HG02943 (cell line): Measurements from ENCODE around the gene PEAK3.

Source experiments
- ATAC-seq: cut with Tn5 transposase; IDR thresholded peaks from one replicate; pipeline ENCODE4 v1.9.1; 2021; ENCODE audit warnings: mild to moderate bottlenecking, low read depth, moderate library complexity; ENCODE audit not compliant: unreplicated experiment

PEAK3 gene

GRCh38 chr19:2274185-2274711 lies 7.7 kb downstream of the PEAK3 start:
- no peak for ATAC-seq

GRCh38 chr19:2273356-2274184 lies 8.4 kb downstream of the PEAK3 start:
- ATAC-seq: no peak

DNA sequence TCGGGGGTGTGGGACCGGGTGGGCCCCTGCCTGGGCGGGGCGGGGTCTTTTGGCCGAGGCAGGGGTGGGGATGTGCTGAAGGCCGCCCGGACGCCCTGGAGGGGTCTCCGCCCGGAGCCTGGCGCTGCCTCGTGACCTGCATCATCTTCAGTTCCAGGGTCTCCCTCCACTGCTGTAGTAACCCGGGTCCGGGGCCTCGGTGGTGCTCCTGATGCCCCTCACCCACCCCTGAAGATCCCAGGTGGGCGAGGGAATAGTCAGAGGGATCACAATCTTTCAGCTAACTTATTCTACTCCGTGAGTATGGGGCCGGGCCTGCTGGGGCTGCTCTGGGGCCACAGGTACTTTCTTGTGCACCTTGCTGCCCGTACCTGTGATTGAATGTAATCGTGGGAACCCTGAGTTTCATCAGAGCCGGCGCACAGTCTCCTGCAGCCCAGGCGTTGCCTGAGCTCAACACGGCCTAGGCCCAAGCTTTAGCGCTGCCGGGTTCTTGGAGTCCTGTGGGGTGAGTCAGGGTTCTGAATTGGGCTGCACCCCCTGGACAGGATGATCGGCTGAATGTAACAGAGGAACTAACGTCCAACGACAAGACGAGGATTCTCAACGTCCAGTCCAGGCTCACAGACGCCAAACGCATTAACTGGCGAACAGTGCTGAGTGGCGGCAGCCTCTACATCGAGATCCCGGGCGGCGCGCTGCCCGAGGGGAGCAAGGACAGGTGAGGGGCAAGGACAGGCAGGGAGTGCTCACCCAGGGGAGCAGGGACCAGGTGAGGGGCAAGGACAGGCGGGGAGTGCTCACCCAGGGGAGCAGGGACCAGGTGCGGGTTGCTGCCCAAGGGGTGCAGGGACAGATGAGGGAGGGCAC lies 10.5 kb downstream of the PEAK3 start:
- no peak for ATAC-seq

- ATAC-seq: no peak
Observed at GRCh38 chr19:2270423-2271233, 11.3 kb downstream of the PEAK3 start.

DNA sequence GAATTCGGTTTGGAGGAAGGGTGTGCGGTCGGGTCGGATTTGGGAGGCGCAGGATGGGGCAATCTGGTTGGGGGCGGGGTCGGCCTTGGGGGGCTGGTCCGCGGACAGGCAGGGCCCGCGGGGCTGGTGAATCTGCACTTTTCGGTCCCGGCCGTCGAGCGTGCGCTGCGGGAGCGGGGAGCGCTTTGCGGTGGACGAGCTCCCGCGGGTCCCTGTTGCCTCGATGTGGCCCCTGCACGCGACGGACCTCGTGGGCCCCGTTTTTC lies 11.9 kb downstream of the PEAK3 start:
- ATAC-seq: no peak

GRCh38 chr19:2269244-2270156 lies 12.5 kb downstream of the PEAK3 start:
- ATAC-seq: peak; percentile 55

GRCh38 chr19:2268861-2269243 lies 13.1 kb downstream of the PEAK3 start:
- no peak for ATAC-seq

GRCh38 chr19:2268480-2268830 lies 13.5 kb downstream of the PEAK3 start:
- no peak for ATAC-seq

DNA sequence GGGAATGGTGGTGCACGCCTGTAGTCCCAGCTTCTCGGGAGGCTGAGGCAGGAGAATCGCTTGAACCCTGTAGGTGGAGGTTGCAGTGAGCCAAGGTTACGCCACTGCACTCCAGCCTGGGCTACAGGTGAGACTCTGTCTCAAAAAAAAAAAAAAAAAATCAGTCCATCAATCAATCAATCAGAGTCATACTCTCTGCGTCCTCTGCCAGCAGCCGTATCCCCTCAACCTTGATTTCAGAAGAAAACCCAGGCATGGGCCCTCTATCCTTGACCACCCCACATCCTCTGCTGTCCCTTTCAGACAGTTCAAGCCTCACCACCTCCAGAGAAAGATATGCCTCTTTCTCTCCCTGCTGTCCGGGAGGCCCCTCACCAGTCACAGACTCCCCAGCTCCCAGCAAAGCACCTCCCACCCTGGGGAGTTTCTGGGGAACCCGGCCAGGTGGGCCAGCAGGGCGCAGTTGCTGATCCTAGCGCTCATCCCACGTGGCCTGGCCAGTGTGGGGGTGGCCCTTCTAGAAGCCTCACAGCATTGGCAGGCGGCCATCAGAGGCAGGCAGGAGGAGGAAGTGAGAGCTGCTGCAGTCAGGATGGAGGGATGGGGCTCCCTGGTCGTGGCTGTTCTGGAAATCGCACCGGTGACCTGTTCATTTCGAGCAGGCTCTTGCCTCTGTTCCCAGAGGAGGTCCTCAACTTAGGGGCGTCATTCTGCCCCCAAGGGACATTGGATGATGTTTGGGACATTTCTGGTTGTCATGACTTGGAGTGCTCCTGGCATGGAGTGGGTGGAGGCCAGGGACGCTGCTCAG lies 15.6 kb downstream of the PEAK3 start:
- no peak for ATAC-seq

GRCh38 chr19:2261438-2262172 lies 20.4 kb downstream of the PEAK3 start:
- ATAC-seq: no peak

DNA sequence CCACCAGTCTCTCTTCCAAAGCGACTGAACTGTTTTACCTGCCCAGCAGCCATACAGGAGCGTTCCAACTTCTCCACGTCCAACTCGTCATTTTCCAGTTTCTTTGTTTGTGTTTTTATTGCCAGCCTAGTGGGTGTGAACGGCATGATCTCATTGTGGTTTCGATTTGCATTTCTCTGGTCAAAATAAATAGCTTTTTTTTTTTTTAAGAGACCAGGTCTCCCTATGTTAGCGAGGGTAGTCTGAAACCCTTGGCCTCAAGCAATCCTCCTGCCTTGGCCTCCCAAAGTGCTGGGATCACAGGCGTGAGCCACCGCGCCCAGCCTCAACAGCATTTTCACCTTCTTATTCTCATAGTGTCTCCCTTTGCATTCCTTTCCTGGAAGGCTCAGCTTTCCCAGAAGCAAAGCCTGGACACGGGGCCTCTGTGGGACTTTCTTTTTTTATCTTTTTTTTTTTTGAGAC lies 21.6 kb downstream of the PEAK3 start:
- no peak for ATAC-seq

- ATAC-seq: no peak
Observed at GRCh38 chr19:2259336-2259735, 22.6 kb downstream of the PEAK3 start.

DNA sequence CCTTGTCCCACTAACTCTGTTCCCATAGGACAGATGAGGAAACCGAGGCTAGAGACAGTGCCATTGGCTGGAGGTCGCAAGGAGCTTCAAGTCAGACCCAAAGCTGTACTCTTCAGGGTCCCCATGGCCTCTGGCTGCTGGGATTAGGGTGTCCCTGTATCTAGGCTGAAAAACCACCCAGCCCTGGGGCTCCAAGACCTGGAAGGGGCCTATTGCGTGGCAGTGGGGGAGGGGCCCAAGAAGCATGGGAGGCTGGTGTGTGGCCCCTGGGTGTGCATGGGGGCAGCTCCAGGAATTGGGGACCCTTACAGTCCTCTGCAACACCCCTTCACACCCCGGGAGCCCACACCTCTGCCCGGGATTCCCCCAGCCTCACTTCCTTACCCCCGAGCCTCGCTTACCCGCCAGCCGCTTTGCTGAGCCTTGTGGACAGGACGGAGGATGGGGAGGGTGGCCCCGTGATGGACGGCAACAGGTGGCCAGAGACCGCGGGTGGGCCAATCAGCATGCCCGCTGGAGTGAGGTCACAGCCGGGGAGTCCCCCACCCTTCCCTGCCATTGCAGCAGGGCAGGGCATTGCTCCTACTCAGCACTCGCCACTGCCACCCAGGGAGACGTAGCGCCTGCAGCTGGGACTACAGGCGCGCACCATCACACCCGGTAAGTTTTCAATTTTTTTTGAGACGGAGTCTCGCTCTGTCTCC lies 25.8 kb downstream of the PEAK3 start, which contains the start of gene JSRP1:
JSRP1 (minus strand) TSS at position 436 of the 704 bp plus-strand sequence. CDS start 1,103 bp downstream, outside the sequence.
- no peak for ATAC-seq

DNA sequence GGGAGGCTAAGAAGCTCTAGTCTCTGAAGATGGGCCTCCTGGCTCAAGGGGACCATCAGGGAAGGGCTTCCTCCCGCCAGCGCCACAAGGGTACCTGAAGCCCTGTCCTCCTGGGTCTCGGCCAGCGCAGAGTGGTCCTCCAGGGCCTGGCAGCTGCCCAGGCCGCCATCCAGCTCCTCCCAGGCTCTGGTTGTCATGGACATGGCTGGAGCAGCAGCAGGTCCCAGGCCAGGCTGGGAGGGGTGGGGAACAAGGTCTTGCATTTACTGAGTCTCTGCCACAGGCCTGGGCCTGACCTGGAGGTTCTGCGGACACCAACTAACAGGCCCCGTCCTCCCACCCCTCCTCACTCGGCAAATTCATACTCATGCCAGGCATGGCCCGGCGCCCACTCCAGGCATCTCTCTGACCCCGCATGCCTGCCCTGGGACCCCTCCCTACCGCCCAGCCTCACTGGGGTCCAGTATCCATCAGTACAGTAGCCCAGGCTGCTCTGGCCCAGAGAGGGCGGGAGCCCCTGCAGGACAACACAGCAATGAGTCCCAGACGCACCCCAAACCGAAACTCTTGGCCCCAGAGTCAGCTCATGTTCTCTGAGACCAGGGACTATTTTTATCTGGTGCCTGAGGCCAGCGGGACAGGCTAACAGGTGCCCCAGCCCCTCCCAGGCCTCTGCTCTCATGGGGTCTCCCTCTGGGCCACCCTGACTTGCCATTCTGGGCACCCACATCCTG lies 26.7 kb downstream of the PEAK3 start:
- no peak for ATAC-seq

DNA sequence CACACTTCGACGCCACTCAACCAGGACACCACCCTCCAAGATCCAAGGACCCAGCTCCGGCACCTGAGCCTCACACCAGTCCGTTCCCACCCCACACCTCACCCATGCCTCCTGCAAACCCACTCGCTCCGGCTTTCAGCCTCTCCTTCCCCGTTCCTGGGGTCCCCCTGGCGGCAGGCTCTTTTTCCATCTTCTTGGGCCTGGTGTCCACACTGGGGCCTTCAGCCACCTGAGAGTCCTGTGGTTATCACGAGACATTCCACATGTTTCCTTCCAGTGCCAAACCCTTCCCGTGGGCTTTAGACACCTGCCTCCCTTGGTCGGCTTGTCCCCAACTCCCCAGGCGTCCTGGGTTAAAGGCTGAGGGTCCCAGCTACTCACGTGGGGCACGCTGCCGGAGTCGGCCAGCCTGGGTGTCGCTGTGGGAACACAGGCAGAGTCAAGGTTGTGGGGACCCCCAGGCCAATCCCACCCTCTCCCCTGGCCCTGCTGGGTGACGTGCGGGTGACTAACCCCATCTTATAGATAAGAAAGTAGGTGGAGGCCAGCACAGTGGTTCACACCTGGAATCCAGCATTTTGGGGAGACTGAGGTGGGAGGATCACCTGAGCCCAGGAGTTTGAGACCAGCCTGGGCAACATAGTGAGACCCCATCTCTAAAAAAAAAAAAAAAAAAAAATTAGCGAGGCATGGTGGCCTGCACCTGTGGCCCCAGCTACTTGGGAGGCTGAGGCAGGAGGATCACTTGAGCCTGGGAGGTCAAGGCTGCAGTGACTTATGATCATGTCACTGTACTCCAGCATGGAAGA lies 27.7 kb downstream of the PEAK3 start:
- ATAC-seq: no peak
